Measurements from ENCODE around the gene L3MBTL4.

DNA sequence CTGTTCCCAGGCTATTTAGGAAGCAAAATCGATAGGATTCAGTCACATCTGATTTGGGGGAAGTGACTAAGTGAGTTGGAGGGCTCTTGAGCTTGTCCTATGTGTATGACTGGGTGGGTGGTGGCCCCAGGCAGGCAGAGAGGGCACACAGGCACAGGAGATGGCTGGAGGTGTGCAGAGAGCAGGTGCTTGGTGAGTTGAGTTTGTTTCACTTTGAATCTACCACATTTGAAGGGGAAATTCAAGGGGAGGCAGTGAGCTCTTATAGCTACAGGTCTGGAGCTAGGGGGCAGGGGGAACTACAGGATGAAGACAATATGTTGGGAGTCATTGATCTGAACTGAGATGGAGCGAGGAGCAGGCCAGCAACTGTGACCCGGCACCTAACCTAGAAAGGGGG is 476.9 kb downstream of the L3MBTL4 start:
- TF ChIP-seq, protein P1, sequence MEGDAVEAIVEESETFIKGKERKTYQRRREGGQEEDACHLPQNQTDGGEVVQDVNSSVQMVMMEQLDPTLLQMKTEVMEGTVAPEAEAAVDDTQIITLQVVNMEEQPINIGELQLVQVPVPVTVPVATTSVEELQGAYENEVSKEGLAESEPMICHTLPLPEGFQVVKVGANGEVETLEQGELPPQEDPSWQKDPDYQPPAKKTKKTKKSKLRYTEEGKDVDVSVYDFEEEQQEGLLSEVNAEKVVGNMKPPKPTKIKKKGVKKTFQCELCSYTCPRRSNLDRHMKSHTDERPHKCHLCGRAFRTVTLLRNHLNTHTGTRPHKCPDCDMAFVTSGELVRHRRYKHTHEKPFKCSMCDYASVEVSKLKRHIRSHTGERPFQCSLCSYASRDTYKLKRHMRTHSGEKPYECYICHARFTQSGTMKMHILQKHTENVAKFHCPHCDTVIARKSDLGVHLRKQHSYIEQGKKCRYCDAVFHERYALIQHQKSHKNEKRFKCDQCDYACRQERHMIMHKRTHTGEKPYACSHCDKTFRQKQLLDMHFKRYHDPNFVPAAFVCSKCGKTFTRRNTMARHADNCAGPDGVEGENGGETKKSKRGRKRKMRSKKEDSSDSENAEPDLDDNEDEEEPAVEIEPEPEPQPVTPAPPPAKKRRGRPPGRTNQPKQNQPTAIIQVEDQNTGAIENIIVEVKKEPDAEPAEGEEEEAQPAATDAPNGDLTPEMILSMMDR (conservative IDR thresholded peaks at IDR 0.05), result no peak
- no peak for TF ChIP-seq EZH2 (IDR thresholded peaks at IDR 0.05; ENCODE audit: low read depth)
